Pancreas (tissue), 10 donors: Measurements from ENCODE around the gene ANKS1A. TPM values are rescaled to one million over a fixed set of nuclear protein-coding genes. Genes with fewer than 3 reads are reported as not detected.

Source experiments
- ATAC-seq, 4 donors: fragments of 200-7000 bp; cut with Tn5 transposase; one replicate each; pipeline versions ENCODE4 v1.8.0 to v1.9.1; 2020; ENCODE audit warnings: mild to moderate bottlenecking in 4 of 4, moderate library complexity in 4 of 4
- DNase-seq, 6 donors: peaks; one replicate each; pipeline ENCODE4 v3.0.0-alpha.2; 2020
- FAIRE-seq: peaks from 2 replicates; lab custom pipeline; 2012; peaks lifted over from hg19 to GRCh38; lab: Jason Lieb, UNC
- H3K27ac ChIP-seq, 4 donors: fragments of 200-600 bp; sonication (generic); 1 replicate in 3 of 4; 2 replicates in 1 of 4; pipeline versions ENCODE4 v1.5.0 to v1.8.0; 2020
- H3K27me3 ChIP-seq, 4 donors: fragments of 200-600 bp; one replicate each; pipeline ENCODE4 v1.8.0; 2021
- H3K36me3 ChIP-seq, 3 donors: fragments of 200-600 bp; sonication (generic) in 1 of 3; one replicate each; pipeline versions ENCODE4 v1.5.0 to v1.8.0; 2020 to 2021
- H3K4me1 ChIP-seq, 3 donors: fragments of 200-600 bp; one replicate each; pipeline ENCODE4 v1.8.0; 2021
- H3K4me3 ChIP-seq, 4 donors: fragments of 200-600 bp; sonication (generic) in 2 of 4; one replicate each; pipeline versions ENCODE4 v1.5.0 to v1.8.0; 2020 to 2021
- H3K9me3 ChIP-seq, 4 donors: fragments of 200-600 bp; one replicate each; pipeline ENCODE4 v1.8.0; 2021
- WGBS, 2 donors: extraction: QIAGEN DNeasy Blood & Tissue Kit; methylation state at CpG; one replicate each; pipeline ENCODE4 v1.1.7; 2013; 5-methylcytosine and 5-hydroxymethylcytosine counted together
- intact Hi-C, 3 donors: fragments of 100-400 bp; cut with DNase I; formaldehyde crosslinking; loops; one replicate each; pipeline versions ENCODE4 v1.11.1 to v1.14.2; 2022
- polyA plus RNA-seq, 2 donors: library from polyadenylated mRNA; stranded (reverse); fragments of 200-250 nt; gene quantifications; one replicate each; pipeline ENCODE4 v1.2.3, GENCODE V29; 2013
- total RNA-seq, 6 donors: library from RNA; stranded (reverse); fragmentation: NEBNext Ultra II Directional in 4 of 6; extraction: Animal tissue kit (Norgen Biotek cat#: 25700) in 4 of 6; gene quantifications; one replicate each; pipeline versions ENCODE4 v1.2.1 to v1.2.4, GENCODE V29; 2021 to 2023
- TF ChIP-seq, protein P1 (sequence below), 4 donors: fragments of 200-600 bp; sonication (generic) in 3 of 4; IDR thresholded peaks; one replicate each; pipeline versions ENCODE4 v1.5.0 to v1.8.0; 2021; ENCODE audit warnings: antibody characterized with exemption in 4 of 4
- donor health status: healthy with polysubstance abuse.
- donor health status: DM: no; HTN: no; CAD: no; lungs with moderate emphysema.
- donor health status: DM: no; HTN: no; CAD: no.
- donor health status: control.
- donor health status: control.
- donor health status: Bipolar disorder and iron deficiency.
- donor health status: DM: yes; HTN: yes; CAD: no.
- donor health status: DM: no; HTN: no; CAD: no.
- donor health status: DM: no; HTN: no; CAD: no.
- donor health status: DM: yes; HTN: yes; CAD: no.

The ANKS1A gene
- total and polyA plus RNA-seq, 8 donors: 6.1 to 16.7 (median 8.0) TPM

DNA sequence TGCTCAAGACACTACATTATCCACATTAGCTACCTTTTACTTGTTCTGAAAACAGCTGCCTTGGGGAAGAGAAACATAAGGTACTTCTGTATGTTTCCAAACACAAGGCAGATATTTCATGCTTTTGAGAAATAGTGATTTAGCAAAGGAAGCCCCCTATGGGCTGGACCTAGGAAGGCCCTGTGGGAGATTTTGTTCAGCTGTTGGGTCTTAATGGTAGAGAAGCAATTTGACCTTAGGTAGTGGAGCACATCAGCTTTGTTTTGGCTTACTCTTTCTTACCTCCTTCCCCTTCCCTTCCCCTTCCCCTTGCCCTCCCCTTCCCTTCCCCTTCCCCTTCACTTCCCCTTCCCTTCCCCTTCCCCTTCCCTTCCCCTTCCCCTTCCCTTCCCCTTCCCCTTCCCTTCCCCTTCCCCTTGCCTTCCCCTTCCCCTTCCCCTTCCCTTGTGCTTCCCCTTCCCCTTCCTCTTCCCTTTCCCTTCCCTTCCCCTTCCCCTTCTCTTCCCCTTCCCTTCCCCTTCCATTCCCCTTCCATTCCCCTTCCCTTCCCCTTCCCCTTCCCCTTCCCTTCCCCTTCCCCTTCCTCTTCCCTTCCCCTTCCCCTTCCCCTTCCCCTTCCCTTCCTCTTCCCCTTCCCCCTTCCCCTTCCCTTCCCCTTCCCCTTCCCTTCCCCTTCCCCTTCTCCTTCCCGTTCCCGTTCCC, 84.6 kb downstream of the ANKS1A start:
- WGBS, 2 donors: 80% methylated on average over 1 of the region's 2 CpGs; no CpG with 5 or more reads in 1 of the 2 donors
- ATAC-seq (no peak), FAIRE-seq (no peak), DNase-seq (no peak)
- Histone ChIP-seq H3K4me1 (no peaks in the 10 kb centered on the region), H3K36me3 (peaks cover 0 to 7% (median 0%) of the 10 kb centered on the region in 3 donors), H3K27ac (no peak overlapping the region), H3K9me3 (no peaks in the 10 kb centered on the region), H3K27me3 (no peaks in the 10 kb centered on the region), H3K4me3 (no peak overlapping the region)
- TF ChIP-seq, protein P1, sequence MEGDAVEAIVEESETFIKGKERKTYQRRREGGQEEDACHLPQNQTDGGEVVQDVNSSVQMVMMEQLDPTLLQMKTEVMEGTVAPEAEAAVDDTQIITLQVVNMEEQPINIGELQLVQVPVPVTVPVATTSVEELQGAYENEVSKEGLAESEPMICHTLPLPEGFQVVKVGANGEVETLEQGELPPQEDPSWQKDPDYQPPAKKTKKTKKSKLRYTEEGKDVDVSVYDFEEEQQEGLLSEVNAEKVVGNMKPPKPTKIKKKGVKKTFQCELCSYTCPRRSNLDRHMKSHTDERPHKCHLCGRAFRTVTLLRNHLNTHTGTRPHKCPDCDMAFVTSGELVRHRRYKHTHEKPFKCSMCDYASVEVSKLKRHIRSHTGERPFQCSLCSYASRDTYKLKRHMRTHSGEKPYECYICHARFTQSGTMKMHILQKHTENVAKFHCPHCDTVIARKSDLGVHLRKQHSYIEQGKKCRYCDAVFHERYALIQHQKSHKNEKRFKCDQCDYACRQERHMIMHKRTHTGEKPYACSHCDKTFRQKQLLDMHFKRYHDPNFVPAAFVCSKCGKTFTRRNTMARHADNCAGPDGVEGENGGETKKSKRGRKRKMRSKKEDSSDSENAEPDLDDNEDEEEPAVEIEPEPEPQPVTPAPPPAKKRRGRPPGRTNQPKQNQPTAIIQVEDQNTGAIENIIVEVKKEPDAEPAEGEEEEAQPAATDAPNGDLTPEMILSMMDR (IDR thresholded peaks at IDR 0.05): no peak
- intact Hi-C loops: no loop called here

DNA sequence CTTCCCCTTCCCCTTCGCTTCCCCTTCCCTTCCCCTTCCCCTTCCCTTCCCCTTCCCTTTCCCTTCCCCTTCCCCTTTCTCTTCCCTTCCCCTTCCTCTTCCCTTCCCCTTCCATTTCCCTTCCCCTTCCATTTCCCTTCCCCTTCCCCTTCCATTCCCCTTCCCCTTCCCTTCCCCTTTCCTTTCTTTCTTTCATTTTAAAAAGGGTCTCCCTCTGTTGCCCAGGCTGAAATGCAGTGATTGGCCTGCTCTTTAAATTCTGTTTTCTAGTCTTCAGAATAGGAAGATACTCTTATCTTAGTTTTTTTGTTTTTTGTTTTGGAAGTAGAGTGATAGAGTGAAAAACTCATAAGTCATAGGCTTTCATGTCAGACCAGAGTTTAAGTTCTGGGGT, 85.2 kb downstream of the ANKS1A start:
- ATAC-seq (no peak), FAIRE-seq (no peak), DNase-seq (no peak)
- Histone ChIP-seq H3K36me3 (peaks cover 0 to 7% (median 0%) of the 10 kb centered on the region in 3 donors), H3K9me3 (no peaks in the 10 kb centered on the region), H3K4me1 (no peaks in the 10 kb centered on the region), H3K27me3 (no peaks in the 10 kb centered on the region), H3K4me3 (no peak overlapping the region), H3K27ac (no peak overlapping the region)
- TF ChIP-seq, protein P1 (IDR thresholded peaks at IDR 0.05): no peak
- intact Hi-C loops: no loop called here
- no CpG with 5 or more reads among the region's 1 CpG for WGBS, 2 donors

DNA sequence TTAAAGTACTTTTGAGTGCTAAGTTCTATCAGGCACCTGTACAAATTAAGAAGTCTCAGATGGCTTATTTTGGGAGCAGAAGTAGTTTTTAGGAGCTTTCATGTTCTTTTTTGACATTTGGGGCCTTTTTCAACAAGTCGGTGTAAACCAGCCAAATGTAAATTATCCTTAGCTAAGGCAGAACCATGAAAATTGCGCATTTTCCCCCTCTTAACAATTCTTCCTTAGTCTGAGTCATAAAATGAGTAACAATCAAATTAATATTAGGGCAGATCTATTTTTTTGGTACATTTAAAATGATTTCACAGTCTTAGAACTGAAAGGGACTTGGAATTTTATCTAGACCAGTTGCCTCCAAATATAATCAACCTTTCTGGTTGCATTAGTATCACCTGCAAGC, 87.2 kb downstream of the ANKS1A start:
- TF ChIP-seq, protein P1 (IDR thresholded peaks at IDR 0.05): no peak
- Histone ChIP-seq H3K36me3 (peaks cover 0 to 2% (median 0%) of the 10 kb centered on the region in 3 donors), H3K4me1 (no peaks in the 10 kb centered on the region), H3K27me3 (no peaks in the 10 kb centered on the region), H3K4me3 (no peak overlapping the region), H3K9me3 (no peaks in the 10 kb centered on the region), H3K27ac (no peak overlapping the region)
- FAIRE-seq (no peak), ATAC-seq (no peak), DNase-seq (no peak)
- intact Hi-C loops: no loop called here
- WGBS, 2 donors: 97 to 99% methylated on average over 2 of the region's 2 CpGs

DNA sequence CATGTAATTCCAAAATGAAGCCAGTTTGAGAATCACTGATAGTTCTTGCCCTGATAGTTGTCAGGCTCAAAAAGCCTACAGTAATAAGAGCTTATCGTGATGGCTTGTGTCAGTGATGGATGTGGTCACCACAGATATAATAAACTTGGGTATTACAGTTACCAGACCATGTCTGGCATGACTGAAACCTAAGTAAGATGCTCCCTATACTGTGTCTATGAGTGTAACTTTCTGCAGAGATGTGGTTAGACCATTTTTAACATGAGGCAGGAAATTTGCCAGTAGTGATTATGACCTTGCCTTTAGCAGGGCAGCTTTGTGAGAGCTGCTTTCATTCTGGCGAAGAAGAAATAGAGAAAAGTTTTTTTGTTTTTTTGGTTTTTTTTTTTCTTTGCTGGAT, 90.2 kb downstream of the ANKS1A start:
- H3K27ac ChIP-seq: no peak overlapping the region
- H3K36me3 ChIP-seq: peaks cover 0 to 6% (median 2%) of the 10 kb centered on the region in 3 donors
- TF ChIP-seq, protein P1 (IDR thresholded peaks at IDR 0.05): no peak
- no peak for DNase-seq
- no peak overlapping the region for H3K4me3 ChIP-seq
- ATAC-seq: no peak
- H3K27me3 ChIP-seq: no peaks in the 10 kb centered on the region
- FAIRE-seq: no peak
- intact Hi-C loops: no loop called here
- H3K4me1 ChIP-seq: no peaks in the 10 kb centered on the region
- WGBS, 2 donors: 89 to 91% methylated on average over 2 of the region's 2 CpGs
- H3K9me3 ChIP-seq: no peaks in the 10 kb centered on the region

DNA sequence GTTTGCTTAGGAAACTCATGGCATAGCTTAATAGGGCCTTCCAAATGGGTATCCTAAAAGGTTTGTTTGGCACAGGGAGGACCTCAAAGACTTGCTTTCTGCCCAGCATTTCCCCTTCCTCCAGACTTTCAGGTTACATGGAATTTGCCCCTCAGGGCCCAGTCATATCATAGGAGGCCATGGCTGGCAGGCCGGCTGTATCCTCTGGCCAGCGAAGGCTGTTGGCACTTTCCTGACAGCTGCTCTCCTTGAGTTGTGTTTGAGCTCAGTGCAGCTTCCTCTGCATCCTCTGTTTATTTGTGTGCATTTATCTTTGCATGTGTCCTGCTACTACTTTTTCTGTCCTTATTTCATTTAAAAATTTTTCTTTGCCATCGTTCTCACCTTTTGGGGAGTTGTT, 90.9 kb downstream of the ANKS1A start:
- no peak for FAIRE-seq
- H3K27me3 ChIP-seq: no peaks in the 10 kb centered on the region
- no peaks in the 10 kb centered on the region for H3K9me3 ChIP-seq
- H3K27ac ChIP-seq: no peak overlapping the region
- peaks cover 0 to 8% (median 2%) of the 10 kb centered on the region in 3 donors for H3K36me3 ChIP-seq
- intact Hi-C loops: no loop called here
- no peak for DNase-seq
- TF ChIP-seq, protein P1 (IDR thresholded peaks at IDR 0.05): no peak
- no peak overlapping the region for H3K4me3 ChIP-seq
- no peaks in the 10 kb centered on the region for H3K4me1 ChIP-seq
- no peak for ATAC-seq
- 92% methylated on average over 3 of the region's 3 CpGs for WGBS, 2 donors
